ENCODE results near the gene EOGT.

The EOGT gene

GRCh38 chr3:69008980-69009379, 4.5 kb downstream of the EOGT start:
- DNase-seq = no peak

- no peak for DNase-seq
These were observed 7.5 kb downstream of the EOGT start for GRCh38 chr3:69005791-69006482.

GRCh38 chr3:69005071-69005790, 8.3 kb downstream of the EOGT start:
- DNase-seq = no peak

GRCh38 chr3:69004138-69004537, 9.3 kb downstream of the EOGT start:
- no peak for DNase-seq

- no peak for DNase-seq
These were observed 13.9 kb downstream of the EOGT start for GRCh38 chr3:68999605-69000004.

GRCh38 chr3:68999158-68999557, 14.3 kb downstream of the EOGT start:
- no peak for DNase-seq

- no peak for DNase-seq
These were observed 15.6 kb downstream of the EOGT start for GRCh38 chr3:68997887-68998286.

GRCh38 chr3:68996356-68996995, 17.0 kb downstream of the EOGT start:
- no peak for DNase-seq

- no peak for DNase-seq
These were observed 24.7 kb downstream of the EOGT start for GRCh38 chr3:68988740-68989139.

- no peak for DNase-seq
These were observed 26.2 kb downstream of the EOGT start for GRCh38 chr3:68987322-68987721.

GRCh38 chr3:68986496-68987208, 26.8 kb downstream of the EOGT start:
- DNase-seq = no peak

GRCh38 chr3:68985146-68985790, 28.2 kb downstream of the EOGT start:
- DNase-seq = no peak

GRCh38 chr3:68984011-68984530, 29.4 kb downstream of the EOGT start:
- DNase-seq = no peak

- DNase-seq = no peak
These were observed 35.9 kb downstream of the EOGT start for GRCh38 chr3:68977486-68978167.

- DNase-seq = no peak
These were observed 38.8 kb downstream of the EOGT start for GRCh38 chr3:68974711-68975110.

- no peak for DNase-seq
These were observed 39.8 kb downstream of the EOGT start for GRCh38 chr3:68973639-68974038.

GRCh38 chr3:68972358-68972979, 41.0 kb downstream of the EOGT start:
- DNase-seq = peak; percentile 2 to 21

GRCh38 chr3:68964694-68965093, 48.8 kb downstream of the EOGT start:
- DNase-seq = no peak

GRCh38 chr3:68963891-68964290, 49.6 kb downstream of the EOGT start:
- DNase-seq = no peak

- no peak for DNase-seq
These were observed 50.1 kb downstream of the EOGT start for GRCh38 chr3:68963376-68963775.

GRCh38 chr3:68958932-68959331, 54.6 kb downstream of the EOGT start:
- no peak for DNase-seq

GRCh38 chr3:68957895-68958294, 55.6 kb downstream of the EOGT start:
- DNase-seq = no peak

All from bone marrow (tissue), 2 donors.